ENCODE measurements around the gene STXBP4. TPM values are rescaled to one million over a fixed set of nuclear protein-coding genes. Genes with fewer than 3 reads are reported as not detected.

Gene STXBP4
- total RNA-seq, 1 experiment from 2014 or later: 16.5 TPM

- H3K23ac ChIP-seq (ENCODE audit: insufficient read length, low read depth, low read length): no peak overlapping the region
- no peak overlapping the region for H2BK120ac ChIP-seq (ENCODE audit: low read depth, low read length, poor library complexity, severe bottlenecking)
- H3K27ac ChIP-seq (ENCODE audit: insufficient read length, low read depth, low read length): no peak overlapping the region
- H3K23me2 ChIP-seq (ENCODE audit: insufficient read length, low read depth, low read length, poor library complexity, severe bottlenecking): no peaks in the 10 kb centered on the region
- no peaks in the 10 kb centered on the region for H3K9me3 Mint-ChIP-seq
- H2BK12ac ChIP-seq (ENCODE audit: insufficient read length, low read depth, low read length): no peak overlapping the region
- no peak overlapping the region for H3K27ac Mint-ChIP-seq
- no peaks in the 10 kb centered on the region for H3K27me3 ChIP-seq (ENCODE audit: insufficient read depth, low read length)
- H3K79me1 ChIP-seq (ENCODE audit: insufficient read depth, low read depth, low read length, poor library complexity, severe bottlenecking): no peaks in the 10 kb centered on the region
- H3K4me3 Mint-ChIP-seq: no peak overlapping the region
- H2BK5ac ChIP-seq (ENCODE audit: insufficient read length, low read length): no peak overlapping the region
- WGBS (ENCODE audit: extremely low coverage, insufficient read length, low lambda C conversion rate): no CpG with 5 or more reads among the region's 1 CpG
- H4K8ac ChIP-seq (replicated peaks; ENCODE audit: insufficient read length, low read depth, low read length): no peak overlapping the region
- no peak overlapping the region for H3K9ac ChIP-seq (ENCODE audit: extremely low read depth, insufficient read length, low read length)
- H4K20me1 ChIP-seq (ENCODE audit: control insufficient read depth, insufficient read depth, insufficient read length): no peaks in the 10 kb centered on the region
- H3K4me1 Mint-ChIP-seq: 0 out of 4 replicates have a peak, but pooled peaks cover 0 to 3% of the 10 kb centered on the region in 2 experiments
- no peaks in the 10 kb centered on the region for H3K4me1 ChIP-seq (ENCODE audit: insufficient read depth, low read length)
- no peak overlapping the region for H2AFZ ChIP-seq (ENCODE audit: low read length)
- no peak for TF ChIP-seq CTCF (conservative IDR thresholded peaks at IDR 0.05)
- no peak overlapping the region for H4K5ac ChIP-seq (ENCODE audit: insufficient read length, low read depth, low read length)
- no peak overlapping the region for H2AK5ac ChIP-seq (ENCODE audit: insufficient read length, low read length)
- H3K14ac ChIP-seq (ENCODE audit: insufficient read depth, low read length): no peak overlapping the region
- H3K18ac ChIP-seq (ENCODE audit: insufficient read length, low read depth, low read length): no peak overlapping the region
- H3K56ac ChIP-seq (ENCODE audit: insufficient read length, low read depth, low read length): no peak overlapping the region
- H3K36me3 Mint-ChIP-seq (ENCODE audit: insufficient read depth in 1 of 3, low read depth in 3 of 3): no peaks in the 10 kb centered on the region
- no peak overlapping the region for H4K91ac ChIP-seq (ENCODE audit: insufficient read length, low read depth, low read length)
- H3K4me2 ChIP-seq (ENCODE audit: insufficient read depth, insufficient read length, low read length): no peak overlapping the region
- no peak for DNase-seq
- no peaks in the 10 kb centered on the region for H3K9me3 ChIP-seq (ENCODE audit: control insufficient read depth, low read depth, low read length)
- H3K27me3 Mint-ChIP-seq (ENCODE audit: low read depth): no peaks in the 10 kb centered on the region
- no peak overlapping the region for H3K4ac ChIP-seq (ENCODE audit: low read depth, low read length)
- no peaks in the 10 kb centered on the region for H3K79me2 ChIP-seq (ENCODE audit: insufficient read depth, low read length)
- H3T11ph ChIP-seq (ENCODE audit: low read length): no peak overlapping the region
- no peak overlapping the region for H2BK20ac ChIP-seq (ENCODE audit: low read depth, low read length, poor library complexity, severe bottlenecking)
- H2BK15ac ChIP-seq (ENCODE audit: low read depth, low read length): no peak overlapping the region
These were observed 94.4 kb downstream of the STXBP4 start for GRCh38 chr17:55062921-55063320.

Measured in H9 (cell line).